ENCODE measurements around the gene ELAC1. TPM values are rescaled to one million over a fixed set of nuclear protein-coding genes. Genes with fewer than 3 reads are reported as not detected.

ELAC1 gene
- total and polyA plus RNA-seq, 3 donors from 2014 or later = 12.0 to 16.9 (median 13.4) TPM

DNA sequence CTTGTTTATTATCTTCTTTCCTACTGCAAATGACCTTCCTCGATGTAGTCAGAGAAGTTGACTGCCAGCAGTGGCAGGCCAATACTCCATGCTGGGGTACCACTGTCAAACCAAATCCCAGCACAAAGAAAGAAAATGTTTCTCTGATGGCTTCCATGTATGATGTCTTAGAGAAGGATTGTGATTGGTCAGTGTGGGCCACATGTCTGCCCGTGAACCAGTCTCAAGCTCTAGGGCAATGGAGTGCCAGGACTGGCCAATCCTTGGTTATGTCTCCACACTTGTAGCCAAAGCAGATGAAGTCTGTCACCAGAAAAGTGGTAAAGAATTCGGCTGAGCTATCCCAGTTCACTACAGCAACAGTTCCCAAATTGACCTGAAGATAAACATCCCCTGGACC lies 44.6 kb downstream of the ELAC1 start:
- TF ChIP-seq POLR2A (IDR thresholded peaks at IDR 0.05) = no peak
- TF ChIP-seq, protein P1, sequence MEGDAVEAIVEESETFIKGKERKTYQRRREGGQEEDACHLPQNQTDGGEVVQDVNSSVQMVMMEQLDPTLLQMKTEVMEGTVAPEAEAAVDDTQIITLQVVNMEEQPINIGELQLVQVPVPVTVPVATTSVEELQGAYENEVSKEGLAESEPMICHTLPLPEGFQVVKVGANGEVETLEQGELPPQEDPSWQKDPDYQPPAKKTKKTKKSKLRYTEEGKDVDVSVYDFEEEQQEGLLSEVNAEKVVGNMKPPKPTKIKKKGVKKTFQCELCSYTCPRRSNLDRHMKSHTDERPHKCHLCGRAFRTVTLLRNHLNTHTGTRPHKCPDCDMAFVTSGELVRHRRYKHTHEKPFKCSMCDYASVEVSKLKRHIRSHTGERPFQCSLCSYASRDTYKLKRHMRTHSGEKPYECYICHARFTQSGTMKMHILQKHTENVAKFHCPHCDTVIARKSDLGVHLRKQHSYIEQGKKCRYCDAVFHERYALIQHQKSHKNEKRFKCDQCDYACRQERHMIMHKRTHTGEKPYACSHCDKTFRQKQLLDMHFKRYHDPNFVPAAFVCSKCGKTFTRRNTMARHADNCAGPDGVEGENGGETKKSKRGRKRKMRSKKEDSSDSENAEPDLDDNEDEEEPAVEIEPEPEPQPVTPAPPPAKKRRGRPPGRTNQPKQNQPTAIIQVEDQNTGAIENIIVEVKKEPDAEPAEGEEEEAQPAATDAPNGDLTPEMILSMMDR (IDR thresholded peaks at IDR 0.05) = no peak
- no peak for DNase-seq
- H3K27me3 ChIP-seq = no peaks in the 10 kb centered on the region
- intact Hi-C loops (cut with DNase I; ENCODE audit: low total_unique reads) = no loop called here
- no peak overlapping the region for H3K4me3 ChIP-seq
- 85 to 90% methylated on average over 3 of the region's 3 CpGs for WGBS, 2 donors
- no peaks in the 10 kb centered on the region for H3K9me3 ChIP-seq
- no peaks in the 10 kb centered on the region for H3K4me1 ChIP-seq
- no peak overlapping the region for H3K27ac ChIP-seq
- no peaks in the 10 kb centered on the region for H3K36me3 ChIP-seq (ENCODE audit: low read depth, missing control alignments)

DNA sequence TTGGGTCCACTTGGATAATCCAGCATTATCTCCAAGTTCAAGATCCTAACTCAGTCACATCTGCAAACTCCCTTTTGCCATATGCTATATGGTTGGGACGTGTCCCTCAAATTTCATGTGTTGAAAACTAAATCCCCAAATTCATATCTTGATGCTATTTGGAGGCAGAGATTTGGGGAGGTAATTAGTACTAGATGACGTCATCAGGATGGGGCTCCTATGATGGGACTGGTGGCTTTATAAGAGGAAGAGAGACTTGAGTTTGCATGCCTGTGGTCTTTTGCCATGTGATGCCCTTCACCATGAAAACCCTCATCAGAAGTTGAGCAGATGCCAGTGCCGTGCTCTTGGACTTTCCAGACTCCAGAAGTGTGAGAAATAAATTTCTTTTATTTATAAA lies 45.4 kb downstream of the ELAC1 start:
- Histone ChIP-seq H3K27ac (no peak overlapping the region), H3K4me1 (no peaks in the 10 kb centered on the region), H3K9me3 (no peaks in the 10 kb centered on the region), H3K36me3 (ENCODE audit: low read depth, missing control alignments) (no peaks in the 10 kb centered on the region), H3K4me3 (no peak overlapping the region), H3K27me3 (no peaks in the 10 kb centered on the region)
- WGBS, 2 donors = 94 to 100% methylated on average over 3 of the region's 3 CpGs
- no peak for DNase-seq
- intact Hi-C loops (cut with DNase I; ENCODE audit: low total_unique reads) = no loop called here
- TF ChIP-seq, protein P1 (IDR thresholded peaks at IDR 0.05) = no peak
- TF ChIP-seq POLR2A (IDR thresholded peaks at IDR 0.05) = no peak

DNA sequence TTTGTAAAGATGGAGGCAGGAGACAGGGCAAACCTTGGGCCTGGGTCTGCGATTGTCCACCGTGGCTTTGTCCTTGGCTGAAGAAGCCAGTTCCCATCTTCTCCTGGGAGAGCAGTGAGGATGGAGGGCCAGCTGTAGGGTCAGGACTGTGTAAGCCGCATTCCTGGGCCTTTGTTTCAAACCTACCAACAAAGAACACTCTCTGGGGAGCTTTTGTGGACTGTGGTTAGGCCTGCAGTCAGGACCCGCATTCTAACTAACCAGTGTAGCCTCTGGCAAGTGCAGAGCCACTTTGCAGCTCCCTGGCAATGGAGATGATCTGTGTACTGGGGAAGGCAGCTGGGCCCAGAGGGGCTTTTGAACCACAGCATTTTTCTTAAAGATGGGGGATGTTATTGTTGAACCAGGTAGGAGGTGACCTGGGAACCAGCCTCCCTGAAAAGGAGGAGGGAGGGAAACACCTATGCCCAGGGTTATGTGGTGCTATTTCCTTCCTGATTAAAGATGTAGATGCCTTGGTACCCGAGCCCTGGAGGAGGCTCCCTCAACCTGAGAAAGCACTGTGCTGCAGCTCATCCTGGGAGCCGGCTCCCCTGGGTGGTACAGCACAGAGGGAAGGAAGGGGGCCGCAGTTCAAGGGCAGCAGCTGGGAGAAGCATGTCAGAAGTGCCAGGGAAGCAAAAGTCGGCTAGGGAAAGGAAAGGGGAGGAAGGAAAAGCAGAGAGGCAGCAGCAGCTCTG lies 49.5 kb downstream of the ELAC1 start:
- no peaks in the 10 kb centered on the region for H3K27me3 ChIP-seq
- H3K4me1 ChIP-seq = no peaks in the 10 kb centered on the region
- H3K9me3 ChIP-seq = no peaks in the 10 kb centered on the region
- intact Hi-C loops (cut with DNase I; ENCODE audit: low total_unique reads) = no loop called here
- WGBS, 2 donors = 61 to 62% methylated on average over 8 of the region's 8 CpGs
- no peak overlapping the region for H3K4me3 ChIP-seq
- H3K27ac ChIP-seq = no peak overlapping the region
- DNase-seq = no peak
- no peak for TF ChIP-seq POLR2A (IDR thresholded peaks at IDR 0.05)
- TF ChIP-seq, protein P1 (IDR thresholded peaks at IDR 0.05) = no peak
- H3K36me3 ChIP-seq (ENCODE audit: low read depth, missing control alignments) = no peaks in the 10 kb centered on the region

DNA sequence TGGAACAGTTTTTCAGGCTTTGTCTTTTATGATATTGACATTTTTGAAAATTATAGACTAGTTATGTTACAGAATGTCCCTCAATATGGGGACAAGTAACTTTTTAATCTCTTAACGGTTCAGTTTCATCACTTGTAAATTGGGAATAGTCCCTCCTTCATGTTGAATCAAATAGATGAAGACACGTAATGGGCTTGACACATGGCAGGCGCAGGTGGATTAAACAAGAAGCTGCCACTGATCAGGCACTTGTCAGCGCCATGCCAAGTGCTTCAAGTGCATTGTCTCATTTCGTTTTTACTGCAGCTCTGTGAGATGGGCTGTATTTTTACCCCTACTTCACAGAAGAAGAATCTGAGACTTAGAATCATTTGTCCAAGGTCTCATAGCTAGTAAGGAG lies 52.7 kb downstream of the ELAC1 start:
- Histone ChIP-seq H3K9me3 (no peaks in the 10 kb centered on the region), H3K4me3 (no peak overlapping the region), H3K27me3 (no peaks in the 10 kb centered on the region), H3K36me3 (ENCODE audit: low read depth, missing control alignments) (no peaks in the 10 kb centered on the region), H3K27ac (no peak overlapping the region), H3K4me1 (no peaks in the 10 kb centered on the region)
- intact Hi-C loops (cut with DNase I; ENCODE audit: low total_unique reads) = no loop called here
- WGBS, 2 donors = 78 to 82% methylated on average over 5 of the region's 5 CpGs
- TF ChIP-seq POLR2A (IDR thresholded peaks at IDR 0.05) = no peak
- TF ChIP-seq, protein P1 (IDR thresholded peaks at IDR 0.05) = no peak
- DNase-seq = no peak

Data from testis (tissue), 3 donors.